ENCODE results near the gene UBR3. TPM values are rescaled to one million over a fixed set of nuclear protein-coding genes. Genes with fewer than 3 reads are reported as not detected.

UBR3 gene
- total RNA-seq, 2 donors from 2014 or later, result 20.4 to 24.8 TPM

DNA sequence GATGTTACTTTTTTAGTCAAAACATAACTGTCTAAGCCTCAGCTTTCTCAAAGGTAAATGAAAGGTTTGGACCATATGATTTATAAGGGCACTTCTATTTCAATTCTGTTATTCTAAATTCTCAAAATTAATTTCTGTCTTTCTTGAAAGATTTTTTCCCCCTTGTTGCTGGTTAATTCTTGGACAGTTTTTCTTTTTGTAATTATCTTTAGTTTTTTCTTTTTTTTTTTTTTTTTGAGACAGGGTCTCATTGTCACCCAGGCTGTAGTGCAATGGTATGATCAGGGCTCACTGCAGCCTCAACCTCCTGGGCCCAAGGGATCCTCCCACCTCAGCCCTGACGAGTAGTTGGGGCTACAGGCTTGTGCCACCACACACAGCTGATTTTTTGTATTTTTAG lies 229.6 kb downstream of the UBR3 start:
- Histone ChIP-seq H3K27me3 (ENCODE audit: control insufficient read depth, insufficient read depth, low read length, poor library complexity, severe bottlenecking) (no peaks in the 10 kb centered on the region), H3K4me1 (ENCODE audit: control insufficient read depth, insufficient read depth, low read length) (no peaks in the 10 kb centered on the region), H3K9ac (ENCODE audit: extremely low read depth, low read length, poor library complexity, severe bottlenecking) (no peak overlapping the region), H3K4me3 (ENCODE audit: low read length) (no peak overlapping the region), H3K9me3 (ENCODE audit: control insufficient read depth, low read length) (no peaks in the 10 kb centered on the region), H3K27ac (ENCODE audit: low read depth, low read length) (no peak overlapping the region), H3K36me3 (ENCODE audit: control insufficient read depth, insufficient read depth, low read length) (peaks cover 13% of the 10 kb centered on the region)
- Mint-ChIP-seq H3K4me3 (no peak overlapping the region), H3K36me3 (ENCODE audit: low read depth) (peaks cover 17% of the 10 kb centered on the region), H3K27ac (no peak overlapping the region), H3K27me3 (ENCODE audit: insufficient read depth) (no peaks in the 10 kb centered on the region), H3K4me1 (peaks cover 4% of the 10 kb centered on the region), H3K9me3 (no peaks in the 10 kb centered on the region)
- no peak for DNase-seq
- TF ChIP-seq, protein P1, sequence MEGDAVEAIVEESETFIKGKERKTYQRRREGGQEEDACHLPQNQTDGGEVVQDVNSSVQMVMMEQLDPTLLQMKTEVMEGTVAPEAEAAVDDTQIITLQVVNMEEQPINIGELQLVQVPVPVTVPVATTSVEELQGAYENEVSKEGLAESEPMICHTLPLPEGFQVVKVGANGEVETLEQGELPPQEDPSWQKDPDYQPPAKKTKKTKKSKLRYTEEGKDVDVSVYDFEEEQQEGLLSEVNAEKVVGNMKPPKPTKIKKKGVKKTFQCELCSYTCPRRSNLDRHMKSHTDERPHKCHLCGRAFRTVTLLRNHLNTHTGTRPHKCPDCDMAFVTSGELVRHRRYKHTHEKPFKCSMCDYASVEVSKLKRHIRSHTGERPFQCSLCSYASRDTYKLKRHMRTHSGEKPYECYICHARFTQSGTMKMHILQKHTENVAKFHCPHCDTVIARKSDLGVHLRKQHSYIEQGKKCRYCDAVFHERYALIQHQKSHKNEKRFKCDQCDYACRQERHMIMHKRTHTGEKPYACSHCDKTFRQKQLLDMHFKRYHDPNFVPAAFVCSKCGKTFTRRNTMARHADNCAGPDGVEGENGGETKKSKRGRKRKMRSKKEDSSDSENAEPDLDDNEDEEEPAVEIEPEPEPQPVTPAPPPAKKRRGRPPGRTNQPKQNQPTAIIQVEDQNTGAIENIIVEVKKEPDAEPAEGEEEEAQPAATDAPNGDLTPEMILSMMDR (conservative IDR thresholded peaks at IDR 0.05), result no peak
- WGBS, 2 experiments (ENCODE audit: insufficient coverage in 1 of 2, insufficient read length in 1 of 2), result 84% methylated on average over 1 of the region's 1 CpG; no CpG with 5 or more reads in 1 of the 2 experiments

DNA sequence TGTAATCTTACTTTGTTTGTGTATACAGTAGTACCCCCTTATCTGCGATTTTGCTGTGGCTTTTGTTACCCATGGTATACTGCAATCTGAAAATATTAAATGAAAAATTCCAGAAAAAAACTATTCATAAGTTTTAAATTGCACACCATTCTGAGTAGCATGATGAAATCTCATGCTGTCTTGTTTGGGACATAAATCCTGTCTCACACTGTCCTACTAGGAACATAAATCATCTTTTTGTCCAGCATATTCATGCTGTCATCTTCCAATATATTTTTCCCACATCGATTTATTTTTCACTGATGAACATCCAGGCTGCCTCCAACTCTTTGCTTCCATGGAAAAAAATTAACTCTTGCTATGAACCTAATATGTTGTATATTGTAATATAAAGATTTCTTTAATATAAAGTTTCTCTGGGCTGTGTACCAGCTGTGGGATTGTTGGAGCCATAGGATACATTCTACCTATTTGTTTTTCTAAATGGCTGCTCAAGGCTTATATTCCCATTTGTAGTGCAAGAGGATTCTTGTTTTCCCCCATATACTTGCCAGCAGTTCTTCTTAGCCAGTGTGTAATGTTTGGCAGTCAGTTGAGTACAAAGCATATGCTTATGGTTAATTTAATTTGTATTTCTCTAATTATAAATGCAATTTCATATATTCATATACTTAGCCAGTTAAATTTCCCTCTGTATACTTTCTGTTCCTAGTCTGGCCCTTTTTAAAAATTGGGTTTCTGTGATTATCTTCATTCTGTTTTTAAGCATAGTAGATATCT lies 236.4 kb downstream of the UBR3 start:
- H3K9me3 Mint-ChIP-seq, result no peaks in the 10 kb centered on the region
- no peaks in the 10 kb centered on the region for H3K4me1 ChIP-seq (ENCODE audit: control insufficient read depth, insufficient read depth, low read length)
- DNase-seq, result no peak
- no peak overlapping the region for H3K4me3 ChIP-seq (ENCODE audit: low read length)
- H3K36me3 Mint-ChIP-seq (ENCODE audit: low read depth), result peaks cover 16% of the 10 kb centered on the region
- no peak overlapping the region for H3K27ac ChIP-seq (ENCODE audit: low read depth, low read length)
- no peak overlapping the region for H3K9ac ChIP-seq (ENCODE audit: extremely low read depth, low read length, poor library complexity, severe bottlenecking)
- 100% methylated on average over 1 to 2 of the region's 2 CpGs for WGBS, 2 experiments (ENCODE audit: insufficient coverage in 1 of 2, insufficient read length in 1 of 2)
- H3K27ac Mint-ChIP-seq, result no peak overlapping the region
- H3K4me1 Mint-ChIP-seq, result no peaks in the 10 kb centered on the region
- TF ChIP-seq, protein P1 (conservative IDR thresholded peaks at IDR 0.05), result no peak
- no peaks in the 10 kb centered on the region for H3K9me3 ChIP-seq (ENCODE audit: control insufficient read depth, low read length)
- no peaks in the 10 kb centered on the region for H3K27me3 ChIP-seq (ENCODE audit: control insufficient read depth, insufficient read depth, low read length, poor library complexity, severe bottlenecking)
- no peak overlapping the region for H3K4me3 Mint-ChIP-seq
- H3K27me3 Mint-ChIP-seq (ENCODE audit: insufficient read depth), result no peaks in the 10 kb centered on the region
- peaks cover 16% of the 10 kb centered on the region for H3K36me3 ChIP-seq (ENCODE audit: control insufficient read depth, insufficient read depth, low read length)

DNA sequence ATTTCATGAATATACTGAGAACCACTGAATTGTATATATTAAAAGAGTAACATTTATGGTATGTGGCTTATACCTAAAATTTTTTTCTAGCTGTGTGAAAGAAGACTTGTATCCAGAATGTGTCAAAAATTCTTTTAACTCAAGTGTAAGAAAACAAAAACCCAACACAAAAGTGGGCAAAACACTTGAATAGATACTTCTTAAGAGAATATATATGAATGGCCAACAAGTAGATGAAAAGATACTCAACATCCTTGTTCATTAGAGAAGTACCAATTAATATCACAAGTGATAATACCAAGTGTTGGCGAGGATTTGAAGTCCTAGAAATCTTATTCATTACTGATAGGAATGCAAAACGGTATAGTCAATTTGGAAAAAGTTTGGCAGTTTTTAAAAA lies 243.5 kb downstream of the UBR3 start:
- H3K4me1 ChIP-seq (ENCODE audit: control insufficient read depth, insufficient read depth, low read length), result no peaks in the 10 kb centered on the region
- peaks cover 20% of the 10 kb centered on the region for H3K9me3 ChIP-seq (ENCODE audit: control insufficient read depth, low read length)
- H3K36me3 ChIP-seq (ENCODE audit: control insufficient read depth, insufficient read depth, low read length), result peaks cover 20% of the 10 kb centered on the region
- Mint-ChIP-seq H3K27ac (no peak overlapping the region), H3K4me1 (no peaks in the 10 kb centered on the region), H3K36me3 (ENCODE audit: low read depth) (peaks cover 52% of the 10 kb centered on the region), H3K9me3 (peaks cover 23% of the 10 kb centered on the region), H3K4me3 (no peak overlapping the region), H3K27me3 (ENCODE audit: insufficient read depth) (no peaks in the 10 kb centered on the region)
- H3K4me3 ChIP-seq (ENCODE audit: low read length), result no peak overlapping the region
- DNase-seq, result no peak
- no peak overlapping the region for H3K27ac ChIP-seq (ENCODE audit: low read depth, low read length)
- no peaks in the 10 kb centered on the region for H3K27me3 ChIP-seq (ENCODE audit: control insufficient read depth, insufficient read depth, low read length, poor library complexity, severe bottlenecking)
- TF ChIP-seq, protein P1 (conservative IDR thresholded peaks at IDR 0.05), result no peak
- 100% methylated on average over 1 to 2 of the region's 2 CpGs for WGBS, 2 experiments (ENCODE audit: insufficient coverage in 1 of 2, insufficient read length in 1 of 2)
- H3K9ac ChIP-seq (ENCODE audit: extremely low read depth, low read length, poor library complexity, severe bottlenecking), result no peak overlapping the region

Measured in endodermal cell (in vitro differentiated cells).